ENCODE data around the gene RNF217. TPM values are rescaled to one million over a fixed set of nuclear protein-coding genes. Genes with fewer than 3 reads are reported as not detected.
A peak's percentile ranks its signal among the peaks of the same experiment; 100 is the strongest.

The RNF217 gene
- total and polyA plus RNA-seq, 2 of the 8 experiments (the other 6 are each of a cell fraction or from before 2014, with no cell fraction given): 2.0 to 8.9 TPM

- no peaks in the 10 kb centered on the region for H4K20me1 ChIP-seq (replicated peaks in 1 of 2; ENCODE audit: control insufficient read depth in 1 of 2, insufficient read depth in 2 of 2, low read length in 2 of 2)
- H3K4ac ChIP-seq (replicated peaks; ENCODE audit: insufficient read length, low read depth, low read length): no peak overlapping the region
- no peaks in the 10 kb centered on the region for H3K4me1 ChIP-seq (replicated peaks in 1 of 4; ENCODE audit: control insufficient read depth in 3 of 4, insufficient read depth in 4 of 4, low read length in 3 of 4)
- TF ChIP-seq EGR1 (IDR thresholded peaks at IDR 0.05; ENCODE audit: borderline replicate concordance, low read depth, low read length) (no peak), TBP (IDR thresholded peaks at IDR 0.05; ENCODE audit: low read depth, low read length) (no peak), GABPA (IDR thresholded peaks at IDR 0.05; ENCODE audit: borderline replicate concordance, insufficient read depth, low read length) (no peak), MAFK (IDR thresholded peaks at IDR 0.05; ENCODE audit: low read depth, low read length) (no peak), POLR2A (IDR thresholded peaks at IDR 0.05; ENCODE audit: control extremely low read depth in 1 of 2, low read depth in 2 of 2, low read length in 2 of 2) (no peak), TEAD4 (IDR thresholded peaks at IDR 0.05; ENCODE audit: low read depth, low read length) (no peak), KDM1A (IDR thresholded peaks at IDR 0.05; ENCODE audit: borderline replicate concordance, low read length) (no peak), HDAC6 (IDR thresholded peaks at IDR 0.05; ENCODE audit: low read depth, low read length) (no peak)
- peak overlapping the region; percentile 70; the same call in 1 of the 2 replicates for H2AFZ ChIP-seq (ENCODE audit: low read length)
- H3K4me3 ChIP-seq (ENCODE audit: extremely low read depth in 1 of 4, insufficient read depth in 2 of 4, low read depth in 3 of 4, low read length in 4 of 4): no peak overlapping the region
- peaks cover 0 to 7% of the 10 kb centered on the region in 2 experiments; a peak in 1 of 4 replicates for H3K9me3 ChIP-seq (ENCODE audit: insufficient read depth in 2 of 2, low read depth in 1 of 2, low read length in 1 of 2)
- H2BK120ac ChIP-seq (replicated peaks; ENCODE audit: low read depth, low read length): no peak overlapping the region
- no peak overlapping the region for H4K91ac ChIP-seq (replicated peaks; ENCODE audit: insufficient read length, low read length)
- H2AK5ac ChIP-seq (ENCODE audit: low read depth, low read length): no peak overlapping the region
- no peak overlapping the region for H3K9ac ChIP-seq (replicated peaks in 1 of 4; ENCODE audit: extremely low read depth in 1 of 4, low read depth in 3 of 4, low read length in 3 of 4)
- H3K23ac ChIP-seq (ENCODE audit: insufficient read length): no peak overlapping the region
- H4K5ac ChIP-seq (ENCODE audit: insufficient read length, low read depth, low read length): no peak overlapping the region
- H3K27ac ChIP-seq (ENCODE audit: low read depth, low read length): no peak overlapping the region
- H2BK5ac ChIP-seq (ENCODE audit: low read depth, low read length): no peak overlapping the region
- 79% methylated on average over 4 of the region's 4 CpGs; no CpG with 5 or more reads in 1 of the 2 experiments for WGBS, 2 experiments (ENCODE audit: extremely low coverage in 1 of 2, insufficient coverage in 1 of 2, insufficient read length in 1 of 2, insufficient replicate concordance in 2 of 2, low coverage in 1 of 2, low lambda C conversion rate in 2 of 2, missing lambda C conversion rate in 1 of 2)
- no peak overlapping the region for H3K4me2 ChIP-seq (ENCODE audit: insufficient read depth in 1 of 2, low read depth in 2 of 2, low read length in 2 of 2)
- H3K14ac ChIP-seq (ENCODE audit: insufficient read length): no peak overlapping the region
- no peaks in the 10 kb centered on the region for H3K36me3 ChIP-seq (ENCODE audit: control insufficient read depth in 2 of 4, insufficient read depth in 4 of 4, low read length in 3 of 4)
- H3K56ac ChIP-seq (replicated peaks; ENCODE audit: insufficient read length, low read depth, low read length): no peak overlapping the region
- H3K79me1 ChIP-seq (ENCODE audit: low read depth, low read length): no peaks in the 10 kb centered on the region
- H3K18ac ChIP-seq (ENCODE audit: extremely low read depth, low read length): no peak overlapping the region
- no peak overlapping the region for H4K8ac ChIP-seq (ENCODE audit: extremely low read depth, insufficient read depth, low read length)
- H2BK12ac ChIP-seq (ENCODE audit: low read depth, low read length): no peak overlapping the region
- no peak for DNase-seq (ENCODE audit: low read depth in 1 of 2, low spot score in 2 of 2)
- FAIRE-seq: no peak
- ChIA-PET POLR2A (ENCODE audit: partially characterized antibody) (no interaction called here), CTCF (ENCODE audit: partially characterized antibody) (interaction anchor here (3.0 kb wide), 1 partner anchor 16 kb away, joined by 23 read pairs; no protein-coding TSS in a partner anchor)
- H2BK20ac ChIP-seq (ENCODE audit: low read length): no peak overlapping the region
- H2BK15ac ChIP-seq (ENCODE audit: low read length): no peak overlapping the region
- no peaks in the 10 kb centered on the region for H3K79me2 ChIP-seq (ENCODE audit: control insufficient read depth in 1 of 2, insufficient read depth in 2 of 2, low read length in 2 of 2)
- no peaks in the 10 kb centered on the region for H3K23me2 ChIP-seq (ENCODE audit: low read depth, low read length)
- no peaks in the 10 kb centered on the region for H3K27me3 ChIP-seq (replicated peaks in 1 of 4; ENCODE audit: control insufficient read depth in 3 of 4, extremely low read depth in 1 of 4, insufficient read depth in 3 of 4, low read length in 3 of 4)
Observed at GRCh38 chr6:125129354-125129753, 167.1 kb downstream of the RNF217 start.

Measured in H1 (cell line).